Smooth muscle cell (in vitro differentiated cells): Measurements from ENCODE around the gene CD7. TPM values are rescaled to one million over a fixed set of nuclear protein-coding genes. Genes with fewer than 3 reads are reported as not detected.

ENCODE experiments used
- DNase-seq: peaks from one replicate; lab custom pipeline; 2025; ENCODE audit not compliant: unreplicated experiment; lab: John Stamatoyannopoulos, UW
- H2AFZ ChIP-seq: fragments of 200-600 bp; sonication (generic); 2 replicates; pipeline ENCODE4 v1.6.0; 2016; ENCODE audit warnings: antibody characterized with exemption, low read depth, mild to moderate bottlenecking
- H3F3A ChIP-seq: fragments of 200-600 bp; sonication (generic); 2 replicates; pipeline ENCODE4 v1.6.0; 2017; ENCODE audit warnings: antibody characterized with exemption, low read depth
- H3K27ac ChIP-seq: fragments of 200-600 bp; sonication (generic); 2 replicates; pipeline ENCODE4 v1.5.1; 2016; ENCODE audit warnings: low read depth, mild to moderate bottlenecking
- H3K27me3 ChIP-seq: fragments of 200-600 bp; sonication (generic); 2 replicates; pipeline ENCODE4 v1.6.1; 2016; ENCODE audit warnings: low read depth, mild to moderate bottlenecking
- H3K36me3 ChIP-seq: fragments of 200-600 bp; sonication (generic); 2 replicates; pipeline ENCODE4 v1.5.1; 2016; ENCODE audit warnings: low read depth
- H3K4me1 ChIP-seq: fragments of 200-600 bp; sonication (generic); 2 replicates; pipeline ENCODE4 v1.5.1; 2016; ENCODE audit warnings: low read depth
- H3K4me2 ChIP-seq: fragments of 200-600 bp; sonication (generic); 2 replicates; pipeline ENCODE4 v1.6.0; 2016; ENCODE audit warnings: mild to moderate bottlenecking
- H3K4me3 ChIP-seq: fragments of 200-600 bp; sonication (generic); 2 replicates; pipeline ENCODE4 v1.5.1; 2016; ENCODE audit warnings: mild to moderate bottlenecking
- H3K79me2 ChIP-seq: fragments of 200-600 bp; sonication (generic); 2 replicates; pipeline ENCODE4 v1.6.0; 2016; ENCODE audit warnings: low read depth, mild to moderate bottlenecking
- H3K9ac ChIP-seq: fragments of 200-600 bp; sonication (generic); 2 replicates; pipeline ENCODE4 v1.6.0; 2016; ENCODE audit warnings: low read depth
- H3K9me3 ChIP-seq: fragments of 200-600 bp; sonication (generic); replicated peaks from 2 replicates; pipeline ENCODE4 v1.5.1; 2016; ENCODE audit warnings: low read depth
- H4K20me1 ChIP-seq: fragments of 200-600 bp; sonication (generic); 2 replicates; pipeline ENCODE4 v1.6.0; 2016; ENCODE audit warnings: low read depth
- WGBS: methylation state at CpG from one replicate; pipeline ENCODE4 v1.1.7; 2016; ENCODE audit warnings: low lambda C conversion rate; 5-methylcytosine and 5-hydroxymethylcytosine counted together
- polyA plus RNA-seq: library from polyadenylated mRNA; unstranded; fragments of >200 nt; fragmentation: Nextera tagmentation; extraction: Ambion mirVana; gene quantifications from 2 replicates; pipeline ENCODE4 v1.2.1, GENCODE V29; 2016
- total RNA-seq: library from RNA; depleted of rRNA; stranded (reverse); fragments of >200 nt; gene quantifications from 2 replicates; pipeline ENCODE4 v1.2.3, GENCODE V29; 2014
- TF ChIP-seq, protein P1 (sequence below): fragments of 200-600 bp; sonication (generic); IDR thresholded peaks from 2 replicates; pipeline ENCODE4 v1.5.1; 2017; ENCODE audit warnings: borderline replicate concordance, mild to moderate bottlenecking, antibody characterized with exemption; ENCODE audit not compliant: insufficient read depth, poor library complexity, severe bottlenecking

Gene CD7
- total and polyA plus RNA-seq, 2 experiments from 2014 or later: 0.79 TPM; not detected in 1

DNA sequence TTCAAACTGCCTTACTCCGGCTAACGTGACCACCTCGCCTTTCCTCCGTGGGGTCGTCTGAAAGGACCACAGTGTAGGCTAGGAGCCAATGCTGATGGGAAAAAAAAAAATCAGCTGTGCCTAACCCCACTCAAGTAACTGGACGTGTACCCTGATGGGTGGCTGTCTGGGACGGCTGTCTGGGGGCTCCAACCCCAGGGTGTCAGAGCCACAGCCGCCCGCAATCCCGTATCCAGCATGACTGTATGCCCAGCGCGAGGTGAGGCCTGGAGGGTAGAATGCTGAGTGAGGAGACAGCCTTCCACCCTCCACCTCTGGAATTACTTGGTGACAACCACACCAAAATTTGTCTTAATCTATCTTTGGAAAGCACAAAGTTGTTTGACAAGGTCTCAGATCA lies 46.8 kb downstream of the CD7 start:
- no peak overlapping the region for H3K9ac ChIP-seq
- H3K4me3 ChIP-seq: no peak overlapping the region
- H4K20me1 ChIP-seq: peaks cover 70% of the 10 kb centered on the region
- peaks cover 13% of the 10 kb centered on the region for H3K4me1 ChIP-seq
- TF ChIP-seq, protein P1, sequence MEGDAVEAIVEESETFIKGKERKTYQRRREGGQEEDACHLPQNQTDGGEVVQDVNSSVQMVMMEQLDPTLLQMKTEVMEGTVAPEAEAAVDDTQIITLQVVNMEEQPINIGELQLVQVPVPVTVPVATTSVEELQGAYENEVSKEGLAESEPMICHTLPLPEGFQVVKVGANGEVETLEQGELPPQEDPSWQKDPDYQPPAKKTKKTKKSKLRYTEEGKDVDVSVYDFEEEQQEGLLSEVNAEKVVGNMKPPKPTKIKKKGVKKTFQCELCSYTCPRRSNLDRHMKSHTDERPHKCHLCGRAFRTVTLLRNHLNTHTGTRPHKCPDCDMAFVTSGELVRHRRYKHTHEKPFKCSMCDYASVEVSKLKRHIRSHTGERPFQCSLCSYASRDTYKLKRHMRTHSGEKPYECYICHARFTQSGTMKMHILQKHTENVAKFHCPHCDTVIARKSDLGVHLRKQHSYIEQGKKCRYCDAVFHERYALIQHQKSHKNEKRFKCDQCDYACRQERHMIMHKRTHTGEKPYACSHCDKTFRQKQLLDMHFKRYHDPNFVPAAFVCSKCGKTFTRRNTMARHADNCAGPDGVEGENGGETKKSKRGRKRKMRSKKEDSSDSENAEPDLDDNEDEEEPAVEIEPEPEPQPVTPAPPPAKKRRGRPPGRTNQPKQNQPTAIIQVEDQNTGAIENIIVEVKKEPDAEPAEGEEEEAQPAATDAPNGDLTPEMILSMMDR: no peak
- no peaks in the 10 kb centered on the region for H3K9me3 ChIP-seq
- peaks cover 14% of the 10 kb centered on the region for H3F3A ChIP-seq
- DNase-seq: no peak
- 95% methylated on average over 12 of the region's 12 CpGs for WGBS
- H3K4me2 ChIP-seq: no peak overlapping the region
- H3K27ac ChIP-seq: peak overlapping the region; percentile 5
- no peaks in the 10 kb centered on the region for H3K27me3 ChIP-seq
- peaks cover 77% of the 10 kb centered on the region for H3K79me2 ChIP-seq
- H3K36me3 ChIP-seq: no peaks in the 10 kb centered on the region
- no peak overlapping the region for H2AFZ ChIP-seq

DNA sequence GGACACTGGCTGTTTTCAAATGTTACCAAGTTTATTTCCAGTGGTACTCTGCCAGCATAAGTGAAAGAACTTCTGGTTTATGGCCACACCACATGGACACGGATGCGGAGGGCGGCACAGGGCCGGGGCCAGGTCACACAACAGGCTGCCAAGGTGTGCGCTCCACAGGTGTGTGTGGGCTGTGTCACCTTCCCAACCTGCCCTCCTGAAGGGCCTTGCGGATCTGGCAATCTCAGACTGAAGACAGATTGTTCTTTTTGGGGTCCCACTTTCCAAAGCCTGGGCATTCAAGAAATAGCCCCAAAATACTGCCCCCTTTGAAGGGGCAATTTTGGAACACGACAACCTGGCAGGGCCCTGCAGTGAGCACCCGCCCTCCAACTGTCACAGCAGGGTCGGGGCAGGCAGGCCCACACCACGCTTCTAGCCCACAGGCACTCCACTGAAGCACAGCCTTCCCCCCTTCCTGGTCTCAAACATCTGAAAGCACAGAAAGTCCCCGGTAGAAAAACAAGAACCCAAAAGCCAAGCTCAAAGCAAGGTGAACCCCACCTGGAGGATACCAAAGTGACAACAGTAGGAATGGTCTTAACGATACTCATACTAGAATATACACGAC lies 47.4 kb downstream of the CD7 start:
- H3K9me3 ChIP-seq: no peaks in the 10 kb centered on the region
- no peak for DNase-seq
- no peak overlapping the region for H3K4me2 ChIP-seq
- H3F3A ChIP-seq: peaks cover 14% of the 10 kb centered on the region
- peaks cover 83% of the 10 kb centered on the region for H3K79me2 ChIP-seq
- H3K4me3 ChIP-seq: no peak overlapping the region
- WGBS: 94% methylated on average over 13 of the region's 13 CpGs
- no peaks in the 10 kb centered on the region for H3K27me3 ChIP-seq
- H3K36me3 ChIP-seq: no peaks in the 10 kb centered on the region
- no peak overlapping the region for H2AFZ ChIP-seq
- peaks cover 77% of the 10 kb centered on the region for H4K20me1 ChIP-seq
- no peak overlapping the region for H3K9ac ChIP-seq
- TF ChIP-seq, protein P1: no peak
- peaks cover 13% of the 10 kb centered on the region for H3K4me1 ChIP-seq
- peak overlapping the region; percentile 5 for H3K27ac ChIP-seq

GRCh38 chr17:82269138-82269881 lies 48.1 kb downstream of the CD7 start:
- Histone ChIP-seq H3K36me3 (no peaks in the 10 kb centered on the region), H3K27ac (no peak overlapping the region), H3K4me1 (peaks cover 13% of the 10 kb centered on the region), H3K9ac (no peak overlapping the region), H3K4me2 (no peak overlapping the region), H3K79me2 (peaks cover 90% of the 10 kb centered on the region), H3K4me3 (no peak overlapping the region), H4K20me1 (peaks cover 84% of the 10 kb centered on the region), H2AFZ (no peak overlapping the region), H3K9me3 (no peaks in the 10 kb centered on the region), H3K27me3 (no peaks in the 10 kb centered on the region), H3F3A (peaks cover 14% of the 10 kb centered on the region)
- WGBS: 88% methylated on average over 10 of the region's 10 CpGs
- TF ChIP-seq, protein P1: no peak
- no peak for DNase-seq
